HEK293T (cell line): Measurements from ENCODE around the gene LHPP.

Experiments used
- BHLHE40 ChIP-seq: fragments of 450-650 bp; IDR thresholded peaks from 2 replicates; pipeline ENCODE4 v1.6.1; 2016; ENCODE audit warnings: mild to moderate bottlenecking, moderate library complexity, borderline replicate concordance
- TARDBP ChIP-seq: fragments of 450-650 bp; IDR thresholded peaks from 2 replicates; pipeline ENCODE4 v1.6.1; 2016

- no peak for TF ChIP-seq BHLHE40
- no peak for TF ChIP-seq TARDBP
These were observed 37.8 kb upstream of the LHPP start for GRCh38 chr10:124423813-124424212.
